ENCODE results near the gene OR6B3. TPM values are rescaled to one million over a fixed set of nuclear protein-coding genes. Genes with fewer than 3 reads are reported as not detected.

OR6B3 gene
- total RNA-seq (2022; extraction: Qiagen RNA extraction) = not detected in 5 replicates

DNA sequence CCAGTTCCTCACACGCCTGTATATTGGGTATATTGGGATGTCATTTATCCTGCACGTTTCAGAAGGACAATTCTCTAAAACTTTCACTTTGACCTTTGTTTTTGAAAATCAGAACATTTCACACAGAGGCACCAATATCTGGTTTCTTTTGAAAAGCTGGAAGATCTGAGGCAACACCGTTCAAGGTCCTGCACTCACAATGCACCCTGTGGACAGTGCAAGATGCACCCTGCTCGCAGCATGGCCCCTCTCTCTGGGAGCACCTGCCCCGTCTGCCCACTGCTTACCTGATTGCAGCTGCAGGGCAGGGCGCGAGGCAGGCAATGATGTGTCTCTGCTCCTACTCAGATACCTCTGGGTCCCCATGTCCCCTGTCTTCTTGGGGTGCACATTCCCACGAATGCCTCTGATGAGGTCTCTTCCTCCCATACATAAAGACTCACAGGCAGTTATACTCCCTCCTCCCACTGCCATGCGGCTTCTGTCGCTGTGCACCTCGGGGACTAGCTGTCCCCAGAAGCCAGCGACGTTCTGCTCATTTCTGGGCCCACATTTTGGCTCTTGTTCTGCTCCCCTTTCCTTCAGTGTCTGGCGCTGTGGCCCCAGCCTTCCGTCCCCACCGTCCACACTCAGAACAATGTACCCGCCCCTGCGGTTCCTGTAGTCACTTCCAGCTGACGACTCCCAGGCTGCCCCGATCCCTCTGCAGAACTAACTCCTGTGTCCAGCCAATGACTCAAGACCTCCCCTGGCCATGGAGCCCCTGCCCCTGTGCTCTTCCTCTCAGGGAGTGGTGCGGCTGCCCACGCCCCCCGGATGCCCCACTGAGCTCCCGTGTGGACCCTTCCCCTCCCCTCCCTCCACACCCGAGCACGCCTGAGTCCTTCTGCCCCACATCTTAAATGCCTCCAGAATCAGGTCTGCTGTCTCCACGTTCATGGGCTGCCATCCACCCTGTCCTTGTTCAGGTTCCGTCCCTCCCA, at the start of gene OR6B3:
Gene OR6B3 (minus strand): TSS at position 349 of the 983 bp plus-strand sequence.

DNA sequence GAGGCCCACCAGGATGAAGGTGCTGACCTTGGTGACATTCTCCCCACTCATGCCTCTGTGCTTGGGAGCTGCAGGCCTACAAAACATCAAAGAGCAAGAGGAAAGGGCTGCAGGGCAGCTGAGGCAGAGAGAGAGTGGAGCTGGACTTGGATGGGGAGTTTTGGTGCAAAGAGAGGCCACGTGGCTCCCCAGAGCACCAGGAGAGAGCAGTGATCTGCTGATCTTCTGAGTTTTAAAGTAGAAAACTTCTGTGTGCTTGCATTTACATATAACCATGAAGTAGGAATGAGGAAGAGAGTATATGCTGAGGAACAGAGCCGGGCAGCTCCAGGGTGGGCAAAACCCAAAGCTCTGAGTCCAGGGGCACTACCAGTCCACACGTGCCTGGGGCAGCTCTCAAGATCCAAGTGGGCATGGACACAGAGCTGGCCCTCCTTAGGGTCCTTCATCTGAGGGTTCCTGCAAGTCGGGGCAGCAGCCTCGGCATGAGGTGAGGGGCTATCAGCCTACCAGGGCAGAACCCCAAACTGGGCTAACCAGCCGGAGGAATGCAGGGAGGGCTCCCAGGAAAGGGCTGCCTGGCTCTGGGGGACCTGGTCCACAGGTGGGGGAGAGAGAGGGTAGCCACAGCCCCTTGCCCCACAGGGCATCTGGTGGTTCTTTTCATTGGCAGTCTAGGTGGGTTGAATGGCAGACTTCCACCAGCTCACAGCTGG, 22.8 kb downstream of the OR6B3 start, which contains the start of gene OR6B2:
Gene OR6B2 (minus strand): TSS at position 51 of the 716 bp plus-strand sequence. CDS start 0 bp downstream, at position 51.

Other genes starting within 250 kb of the OR6B3 start
- gene NDUFA10, start 28.2 kb downstream of the OR6B3 start, total RNA-seq (2022; extraction: Qiagen RNA extraction) = 120 to 158 TPM (median 131 TPM) in 5 replicates
- gene OR6B2, start 23.1 kb downstream of the OR6B3 start, total RNA-seq (2022; extraction: Qiagen RNA extraction) = not detected in 5 replicates
- 254 to 314 TPM (median 286 TPM) in 5 replicates for gene COPS9, start 82.8 kb upstream of the OR6B3 start, total RNA-seq (2022; extraction: Qiagen RNA extraction)
- gene OTOS, start 87.1 kb upstream of the OR6B3 start, total RNA-seq (2022; extraction: Qiagen RNA extraction) = 0.20 TPM in 1 of 5 replicates, not detected in the others

All from A549 treated with AZD2906 at 1 μM for 4 hours (cell line).